HG02588 (cell line): Measurements from ENCODE around the gene ESCO1.
"Not testable (repeated sequence)": the region's sequence is repeated elsewhere in the genome, so short reads cannot be mapped to it uniquely, and the experiment has no call there.

Experiments
- ATAC-seq: cut with Tn5 transposase; IDR thresholded peaks from one replicate; pipeline ENCODE4 v1.9.1; 2021; ENCODE audit warnings: mild to moderate bottlenecking, moderate library complexity; ENCODE audit not compliant: unreplicated experiment

ESCO1 gene, protein sequence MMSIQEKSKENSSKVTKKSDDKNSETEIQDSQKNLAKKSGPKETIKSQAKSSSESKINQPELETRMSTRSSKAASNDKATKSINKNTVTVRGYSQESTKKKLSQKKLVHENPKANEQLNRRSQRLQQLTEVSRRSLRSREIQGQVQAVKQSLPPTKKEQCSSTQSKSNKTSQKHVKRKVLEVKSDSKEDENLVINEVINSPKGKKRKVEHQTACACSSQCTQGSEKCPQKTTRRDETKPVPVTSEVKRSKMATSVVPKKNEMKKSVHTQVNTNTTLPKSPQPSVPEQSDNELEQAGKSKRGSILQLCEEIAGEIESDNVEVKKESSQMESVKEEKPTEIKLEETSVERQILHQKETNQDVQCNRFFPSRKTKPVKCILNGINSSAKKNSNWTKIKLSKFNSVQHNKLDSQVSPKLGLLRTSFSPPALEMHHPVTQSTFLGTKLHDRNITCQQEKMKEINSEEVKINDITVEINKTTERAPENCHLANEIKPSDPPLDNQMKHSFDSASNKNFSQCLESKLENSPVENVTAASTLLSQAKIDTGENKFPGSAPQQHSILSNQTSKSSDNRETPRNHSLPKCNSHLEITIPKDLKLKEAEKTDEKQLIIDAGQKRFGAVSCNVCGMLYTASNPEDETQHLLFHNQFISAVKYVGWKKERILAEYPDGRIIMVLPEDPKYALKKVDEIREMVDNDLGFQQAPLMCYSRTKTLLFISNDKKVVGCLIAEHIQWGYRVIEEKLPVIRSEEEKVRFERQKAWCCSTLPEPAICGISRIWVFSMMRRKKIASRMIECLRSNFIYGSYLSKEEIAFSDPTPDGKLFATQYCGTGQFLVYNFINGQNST

DNA sequence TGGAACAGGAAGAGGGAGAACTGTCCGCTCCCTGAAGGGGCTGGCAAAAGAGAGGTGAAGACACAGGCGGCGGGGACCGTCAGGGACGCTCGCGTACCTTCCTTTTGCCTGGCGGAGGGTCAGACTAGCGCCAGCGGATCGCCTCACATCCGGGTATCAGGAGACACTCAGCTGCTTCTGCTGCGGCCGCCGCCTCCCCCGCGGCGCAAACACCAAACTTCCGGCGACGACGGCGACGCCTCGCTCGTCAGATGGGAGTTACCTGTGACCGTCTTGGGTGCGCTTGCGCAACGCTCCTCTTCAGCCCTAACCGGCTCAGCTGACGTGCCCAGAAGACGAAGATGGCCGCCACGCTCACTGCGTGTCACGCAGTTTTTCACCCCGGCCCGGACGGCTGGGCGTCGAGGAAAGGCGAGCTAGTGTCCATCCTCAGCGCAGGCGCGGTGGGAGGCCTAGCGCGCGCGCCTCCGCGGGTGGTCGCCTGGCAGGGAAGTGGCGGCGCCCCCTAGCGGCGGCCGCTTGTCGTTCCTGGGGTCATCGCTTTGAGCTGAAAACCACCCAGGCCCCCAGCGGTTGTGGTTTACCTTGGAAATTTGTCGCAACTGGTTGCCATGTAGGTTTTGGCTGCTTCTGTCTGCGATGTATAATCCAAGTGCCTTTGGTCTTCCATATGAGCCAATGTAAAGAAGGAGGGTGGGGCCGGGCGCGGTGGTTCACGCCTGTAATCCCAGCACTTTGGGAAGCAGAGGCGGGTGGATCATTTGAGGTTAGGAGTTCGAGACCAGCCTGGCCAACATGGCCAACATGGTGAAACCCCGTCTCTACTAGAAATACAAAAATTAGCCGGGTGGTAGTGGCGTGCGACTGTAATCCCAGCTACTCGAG lies at the start of gene ESCO1:
TSS of gene ESCO1 (minus strand) at position 179 of the 885 bp plus-strand sequence. CDS start 25,861 bp downstream, outside the sequence.
- peak; percentile 88 for ATAC-seq

DNA sequence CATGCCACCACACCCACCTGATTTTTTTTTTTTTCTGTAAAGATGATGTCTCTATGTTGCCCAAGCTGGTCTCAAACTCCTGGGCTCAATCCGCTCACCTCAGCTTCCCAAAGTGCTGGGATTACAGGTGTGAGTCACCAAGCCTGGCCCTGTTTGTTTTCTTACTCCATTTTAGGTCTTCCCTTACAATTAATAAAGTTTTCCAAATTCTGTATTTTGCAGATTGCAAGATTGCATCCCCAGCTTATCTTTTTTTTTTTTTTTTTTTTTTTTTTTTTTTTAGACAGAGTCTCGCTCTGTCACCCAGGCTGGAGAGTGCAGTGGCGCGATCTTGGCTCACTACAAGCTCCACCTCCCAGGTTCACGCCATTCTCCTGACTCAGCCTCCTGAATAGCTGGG lies 39.9 kb upstream of the ESCO1 start:
- ATAC-seq: not testable (repeated sequence)

DNA sequence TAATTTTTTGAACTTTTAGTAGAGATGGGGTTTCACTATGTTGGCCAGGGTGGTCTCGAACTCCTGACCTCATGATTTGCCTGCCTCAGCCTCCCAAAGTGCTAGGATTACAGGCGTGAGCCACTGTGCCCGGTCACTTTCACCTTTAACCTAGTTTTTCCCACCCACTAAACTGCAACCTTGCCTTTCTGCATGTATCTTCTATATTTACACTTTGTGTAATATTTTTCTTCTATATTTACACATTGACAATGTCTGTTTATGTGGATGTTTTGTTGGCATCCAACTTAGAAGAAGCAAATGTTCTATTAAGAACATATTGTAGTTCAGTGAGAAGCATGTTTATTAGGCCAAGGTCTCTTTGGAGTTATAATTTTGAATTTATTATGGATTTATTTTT lies 38.3 kb upstream of the ESCO1 start:
- ATAC-seq: no peak

DNA sequence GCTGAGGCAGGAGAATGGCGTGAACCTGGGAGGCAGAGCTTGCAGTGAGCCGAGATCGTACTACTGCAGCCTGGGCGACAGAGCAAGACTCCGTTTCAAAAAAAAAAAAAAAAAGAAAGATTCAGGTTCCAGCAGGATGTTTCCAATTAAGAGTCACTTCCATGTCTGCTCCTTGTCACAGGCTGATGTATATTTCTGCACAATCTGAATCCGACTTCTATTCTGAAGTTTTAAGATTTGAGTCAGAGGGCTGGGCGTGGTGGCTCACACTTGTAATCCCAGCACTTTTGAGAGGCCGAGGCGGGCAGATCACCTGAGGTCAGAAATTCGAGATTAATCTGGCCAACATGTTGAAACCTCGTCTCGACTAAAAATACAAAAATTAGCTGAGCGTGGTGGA lies 36.3 kb upstream of the ESCO1 start:
- ATAC-seq: no peak

DNA sequence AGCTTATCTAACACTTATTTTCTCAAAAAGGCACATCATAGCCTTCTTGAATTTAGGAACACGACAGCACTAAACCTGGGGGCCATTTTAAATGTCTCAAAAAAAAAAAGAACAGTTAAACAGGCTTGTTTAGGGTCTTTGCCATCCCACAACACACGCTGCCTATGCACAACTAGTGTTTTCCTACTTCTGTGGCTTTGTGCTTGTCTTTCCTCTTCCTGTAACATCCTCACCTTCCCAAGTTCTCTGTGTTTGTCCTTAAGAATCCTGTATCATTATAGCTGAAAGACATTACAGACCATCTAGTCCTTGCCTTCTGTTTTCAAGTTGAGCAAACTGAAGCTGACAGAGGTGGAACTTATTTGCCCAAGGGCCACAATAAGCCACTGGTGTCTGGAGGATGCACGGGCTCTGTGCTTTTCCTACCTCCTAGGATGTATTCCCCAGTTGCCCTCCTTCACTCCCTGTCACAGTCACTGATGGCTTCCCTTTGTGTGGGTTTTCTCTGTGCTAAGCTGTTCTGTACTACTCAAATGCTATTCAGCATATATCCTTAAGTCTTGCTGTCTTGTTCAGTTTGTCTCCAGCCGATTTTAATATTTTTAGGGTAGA lies 34.2 kb upstream of the ESCO1 start:
- no peak for ATAC-seq

DNA sequence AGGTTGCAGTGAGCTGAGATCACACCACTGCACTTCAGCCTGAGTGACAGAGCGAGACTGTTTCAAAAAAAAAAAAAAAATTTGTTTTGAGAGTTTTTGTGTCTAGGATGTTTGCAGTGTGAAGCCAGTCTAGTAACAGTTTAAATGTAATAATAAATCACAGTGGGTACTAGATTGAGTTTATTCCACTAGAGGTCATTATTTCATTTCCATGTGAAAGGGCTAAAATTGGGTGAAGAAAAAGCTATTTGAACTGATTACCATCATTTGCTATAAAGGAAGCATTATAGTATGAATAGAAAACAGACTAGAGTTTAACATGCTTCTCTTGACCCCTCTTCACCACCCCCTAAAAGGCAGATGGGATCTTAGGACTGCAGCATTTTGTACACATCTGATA lies 31.9 kb upstream of the ESCO1 start:
- ATAC-seq: no peak

DNA sequence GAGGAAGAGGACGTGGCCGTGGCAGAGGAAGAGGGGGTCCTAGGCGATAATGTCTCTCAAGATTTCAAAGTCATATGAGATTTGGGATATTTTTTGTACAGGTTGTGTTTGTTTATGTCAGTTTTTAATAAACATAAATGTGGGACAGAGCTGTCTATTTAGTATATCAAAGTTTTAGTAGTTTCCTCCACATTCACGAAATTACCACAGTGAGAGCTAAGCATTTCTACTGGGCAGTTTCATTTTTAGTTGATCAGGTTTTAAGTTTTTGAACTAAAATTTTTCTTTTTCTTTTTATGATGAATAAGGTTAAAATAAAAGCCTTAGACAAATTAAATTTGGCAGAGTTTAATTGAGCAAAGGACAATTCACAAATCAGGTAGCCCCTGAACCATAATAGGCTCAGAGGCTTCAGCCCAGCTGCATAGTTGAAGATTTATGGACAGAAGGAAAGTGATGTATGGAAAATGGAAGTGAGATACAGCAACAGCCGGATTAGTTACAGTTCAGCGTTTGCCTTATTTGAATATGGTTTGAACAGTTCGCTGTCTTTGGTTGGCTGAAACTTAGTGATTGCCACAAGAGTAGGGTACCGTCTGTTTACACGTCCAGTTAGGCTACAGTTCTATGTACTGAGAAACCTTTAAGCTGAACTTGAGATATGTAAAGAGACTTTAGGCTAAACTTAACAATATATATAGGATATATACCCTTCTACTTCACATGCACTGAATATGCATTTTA lies 28.8 kb upstream of the ESCO1 start:
- ATAC-seq: peak; percentile 96

DNA sequence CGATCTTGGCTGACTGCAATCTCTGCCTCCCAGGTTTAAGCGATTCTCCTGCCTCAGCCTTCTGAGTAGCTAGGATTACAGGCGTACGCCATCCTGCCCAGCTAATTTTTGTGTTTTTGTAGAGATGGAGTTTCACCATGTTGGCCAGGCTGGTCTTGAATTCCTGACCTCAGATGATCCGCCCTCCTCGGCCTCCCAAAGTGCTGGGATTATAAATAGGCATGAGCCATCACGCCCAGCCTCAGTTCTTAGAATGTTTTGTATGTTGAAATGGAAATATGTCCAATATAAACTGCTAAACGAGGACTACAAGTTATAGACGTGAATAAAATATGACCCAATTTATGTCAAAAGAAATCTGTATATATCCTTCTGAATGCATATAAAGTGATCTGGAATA lies 21.1 kb upstream of the ESCO1 start:
- not testable (repeated sequence) for ATAC-seq

DNA sequence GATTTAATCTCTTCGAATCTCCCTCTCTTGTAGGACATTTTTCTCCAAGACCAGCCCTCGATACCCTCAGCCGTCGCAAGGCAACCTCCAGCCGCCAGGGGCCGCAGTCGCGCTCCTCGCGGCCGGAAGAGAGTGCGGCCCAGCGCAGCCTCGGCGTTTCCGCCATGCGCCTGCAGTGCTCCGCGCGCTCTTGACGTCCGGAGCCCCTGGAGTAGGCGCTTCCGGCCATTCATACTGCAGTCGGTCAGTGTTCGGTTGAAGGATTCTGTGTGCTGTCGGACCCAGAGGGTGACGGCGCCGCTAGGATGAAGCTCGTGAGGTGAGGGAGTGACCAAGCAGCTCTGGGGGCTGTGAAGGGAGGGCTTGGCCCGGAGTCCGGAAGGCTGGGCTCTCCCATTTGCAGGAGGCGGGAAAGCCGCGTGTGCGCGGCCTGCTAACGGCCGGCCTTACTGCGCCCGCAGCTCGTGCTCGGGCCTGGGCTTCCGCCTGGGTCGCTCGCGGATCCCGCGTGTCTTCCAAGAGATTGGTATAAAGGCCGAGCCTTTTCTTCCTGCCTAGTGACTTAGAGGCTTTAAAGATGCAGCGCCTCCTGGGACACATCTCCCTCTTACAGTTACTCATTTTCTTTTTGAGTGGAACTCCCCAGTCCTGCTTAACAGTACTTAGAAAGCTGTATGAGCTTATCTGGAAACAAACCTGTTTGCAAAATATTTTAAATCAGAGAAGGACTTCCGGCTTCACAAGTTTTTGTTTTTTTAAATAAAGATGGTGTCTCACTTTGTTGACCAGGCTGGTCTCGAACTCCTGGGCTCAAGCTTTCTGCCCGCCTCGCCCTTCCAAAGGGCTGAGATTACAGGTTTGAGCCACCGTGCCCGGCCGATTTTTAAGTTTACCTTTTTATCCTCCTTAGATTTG lies 11.9 kb upstream of the ESCO1 start, which contains the start of gene SNRPD1:
TSS of gene SNRPD1 (plus strand) at position 190 of the 915 bp plus-strand sequence. CDS start at position 306, 116 bp downstream.
- peak; percentile 98 for ATAC-seq

DNA sequence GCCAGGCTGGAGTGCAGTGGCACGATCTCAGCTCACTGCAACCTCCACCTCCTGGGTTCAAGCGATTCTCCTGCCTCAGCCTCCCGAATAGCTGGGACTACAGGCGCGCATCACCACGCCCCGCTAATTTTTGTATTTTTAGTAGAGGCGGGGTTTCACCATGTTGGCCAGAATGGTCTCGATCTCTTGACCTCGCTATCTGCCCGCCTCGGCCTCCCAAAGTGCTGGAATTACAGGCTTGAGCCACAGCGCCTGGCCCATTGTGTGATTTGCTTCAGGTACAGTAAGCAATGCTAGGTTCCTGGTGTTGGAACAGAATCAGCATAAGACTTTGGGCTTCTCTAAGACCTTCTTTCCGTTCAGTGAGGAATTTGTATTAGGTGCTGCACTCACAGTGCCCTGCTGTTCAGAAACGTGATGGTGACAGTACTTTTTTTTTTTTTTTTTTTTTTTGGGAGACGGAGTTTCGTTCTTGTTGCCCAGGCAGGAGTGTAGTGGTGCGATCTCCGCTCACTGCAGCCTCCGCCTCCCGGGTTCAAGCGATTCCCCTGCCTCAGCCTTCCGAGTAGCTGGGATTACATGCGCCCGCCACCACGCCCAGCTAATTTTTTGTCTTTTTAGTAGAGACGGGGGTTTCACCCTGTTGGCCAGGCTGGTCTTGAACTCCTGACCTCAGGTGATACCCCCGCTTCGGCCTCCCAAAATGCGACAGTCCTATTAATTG lies 11.1 kb upstream of the ESCO1 start:
- not testable (repeated sequence) for ATAC-seq

DNA sequence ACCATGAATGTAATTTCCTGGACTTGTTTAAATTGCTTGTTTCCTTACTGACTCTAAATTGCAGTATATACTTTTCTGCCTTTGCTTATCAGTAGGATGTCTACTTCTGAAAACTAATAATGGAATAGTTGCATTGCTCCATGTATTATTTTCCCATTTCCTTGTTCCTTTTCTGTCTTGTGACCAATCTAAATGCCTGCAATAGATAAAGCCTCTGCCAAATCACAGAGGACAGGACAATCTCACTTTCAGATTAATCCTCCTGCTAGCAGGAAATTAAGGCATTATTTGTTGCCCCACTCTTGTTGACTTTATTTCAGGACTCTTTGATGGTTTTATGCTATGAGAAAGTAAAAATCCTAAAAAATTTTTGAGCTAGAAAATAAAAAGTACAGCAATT lies 4.7 kb upstream of the ESCO1 start:
- ATAC-seq: no peak

DNA sequence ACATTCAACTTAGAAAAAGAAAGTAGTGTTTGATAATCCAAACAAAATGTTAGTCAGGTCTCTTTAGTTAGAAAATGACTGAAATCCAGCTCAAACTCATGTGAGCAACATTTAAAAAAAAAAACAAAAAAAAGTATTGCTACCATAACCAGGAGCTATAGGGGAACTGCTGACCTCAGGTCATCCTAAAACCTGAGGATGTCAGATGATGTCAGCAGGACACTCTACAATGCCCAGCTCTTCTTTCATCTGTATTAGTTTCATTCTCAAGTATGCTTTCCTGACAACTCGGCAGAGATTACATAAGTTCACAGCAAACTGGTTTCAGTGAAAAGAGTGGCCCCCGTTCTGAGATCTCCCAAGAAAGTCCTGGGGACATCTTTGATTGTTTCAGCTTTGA lies 4.2 kb upstream of the ESCO1 start:
- ATAC-seq: no peak

DNA sequence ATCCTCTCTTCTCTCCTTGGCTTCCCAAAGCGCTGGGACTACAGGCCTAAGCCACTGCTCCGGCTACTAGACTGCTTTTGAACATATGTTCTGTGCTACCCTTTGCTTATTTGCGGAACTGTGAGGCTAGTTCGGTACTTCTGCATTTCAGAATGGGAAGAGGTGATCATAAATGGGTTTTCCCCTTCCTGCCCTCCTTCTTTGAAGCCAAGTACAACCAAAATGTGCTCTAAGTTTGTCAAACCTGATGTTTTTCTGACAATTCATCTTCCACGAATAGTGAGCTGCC lies 1.7 kb upstream of the ESCO1 start:
- no peak for ATAC-seq

DNA sequence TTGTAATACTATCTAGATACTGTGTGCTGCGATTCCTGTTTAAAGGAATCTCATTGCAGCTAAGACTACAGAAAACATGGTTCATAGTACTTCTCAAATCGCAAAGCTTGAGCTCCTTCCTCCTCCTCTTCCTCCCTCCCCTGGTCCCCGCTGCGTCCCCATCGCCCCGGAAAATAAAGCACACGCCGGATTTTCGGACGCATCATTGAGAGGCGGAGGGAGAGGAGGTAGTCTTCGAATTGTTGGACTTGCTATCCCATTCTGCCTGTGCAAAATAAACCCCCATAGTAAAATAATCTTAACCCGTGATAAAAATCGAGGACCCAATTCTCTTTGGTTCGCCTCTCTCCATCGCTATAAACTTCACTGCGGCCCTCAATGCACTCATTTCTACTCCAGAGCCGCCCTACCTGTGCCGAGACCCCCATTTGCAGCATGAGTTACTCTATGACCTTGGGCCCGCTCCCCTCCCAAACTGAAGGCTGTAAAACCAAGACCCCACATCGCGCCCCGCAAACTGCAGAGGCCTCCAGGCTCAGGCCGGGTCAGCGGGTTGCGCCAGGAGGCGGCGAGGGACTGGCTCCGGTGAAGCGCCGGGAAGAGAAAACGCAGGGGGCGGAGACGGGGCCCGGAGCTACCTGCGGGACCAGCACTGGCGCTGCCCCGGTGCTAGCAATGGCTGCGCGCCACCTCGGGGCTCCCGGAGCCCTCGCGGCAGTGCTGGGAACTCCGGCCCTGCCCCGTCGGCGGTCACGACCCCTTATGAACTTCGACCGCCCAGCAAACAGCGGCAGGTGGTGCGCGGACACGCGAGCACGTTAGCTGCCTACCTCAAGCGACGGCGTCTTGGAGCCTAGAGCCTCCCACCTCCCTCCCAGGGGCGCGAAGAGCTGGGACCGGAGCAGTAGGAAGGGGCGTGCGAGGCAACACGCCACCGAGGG lies 649 bp downstream of the ESCO1 start:
- ATAC-seq: peak; percentile 40

DNA sequence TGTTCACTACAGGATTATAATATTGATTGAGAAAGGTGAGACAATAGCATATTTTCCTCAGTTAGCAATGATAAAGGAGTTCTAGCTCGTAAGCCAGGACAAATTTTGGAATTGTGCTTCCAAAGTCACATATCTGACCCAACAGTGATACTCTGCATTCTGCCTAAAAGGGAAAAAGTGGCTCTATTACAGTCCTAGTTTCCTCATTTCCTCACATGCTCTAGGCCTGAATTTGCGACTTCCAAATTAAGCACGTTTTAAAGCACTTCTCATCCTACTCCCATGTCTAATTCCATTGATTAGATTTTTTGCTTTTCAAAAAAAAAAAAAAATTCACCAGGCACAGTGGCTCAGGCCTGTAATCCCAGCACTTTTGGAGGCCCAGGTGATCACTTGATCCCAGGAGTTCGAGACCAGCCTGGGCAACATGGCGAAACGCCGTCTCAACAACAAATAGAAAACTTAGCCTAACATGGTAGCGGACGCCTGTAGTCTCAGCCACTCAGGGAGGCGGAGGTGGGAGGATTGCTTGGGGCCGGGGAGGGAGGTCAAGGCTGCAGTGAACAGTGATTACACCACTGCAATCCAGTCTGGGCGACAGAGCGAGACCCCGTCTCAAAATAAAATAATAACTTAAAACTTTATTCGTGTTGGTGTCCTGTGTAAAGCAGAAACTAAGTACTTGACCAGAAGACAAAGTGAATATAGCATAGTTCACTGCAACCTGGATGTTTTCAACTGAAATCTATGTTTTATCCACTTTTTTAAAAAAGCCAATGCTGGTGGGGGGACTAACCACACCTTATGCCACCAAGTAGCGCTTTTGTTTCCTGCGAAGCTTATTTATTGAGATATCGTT lies 1.5 kb downstream of the ESCO1 start:
- no peak for ATAC-seq

DNA sequence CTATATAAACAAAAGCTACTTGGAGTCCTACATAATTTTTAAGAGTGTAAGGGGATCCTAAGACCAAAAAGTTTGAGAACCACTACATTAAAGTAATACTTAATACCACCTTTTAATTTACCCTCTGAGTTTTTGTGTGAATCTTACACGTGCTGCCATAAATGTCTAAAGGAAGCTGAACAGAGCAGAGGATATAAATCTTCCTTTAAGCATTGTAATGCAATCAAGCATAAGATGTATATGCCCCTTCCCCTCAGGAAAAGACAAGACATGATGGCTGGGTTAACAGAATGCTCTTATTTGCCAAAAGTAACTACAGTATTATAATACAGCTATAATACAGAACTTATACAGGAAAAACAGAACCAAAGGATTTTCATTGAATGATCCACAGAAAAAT lies 2.9 kb downstream of the ESCO1 start:
- ATAC-seq: no peak
